ENCODE results near the gene C4BPB. TPM values are rescaled to one million over a fixed set of nuclear protein-coding genes. Genes with fewer than 3 reads are reported as not detected.

Gene C4BPB
- total and polyA plus RNA-seq, 2 experiments from 2014 or later = not detected

DNA sequence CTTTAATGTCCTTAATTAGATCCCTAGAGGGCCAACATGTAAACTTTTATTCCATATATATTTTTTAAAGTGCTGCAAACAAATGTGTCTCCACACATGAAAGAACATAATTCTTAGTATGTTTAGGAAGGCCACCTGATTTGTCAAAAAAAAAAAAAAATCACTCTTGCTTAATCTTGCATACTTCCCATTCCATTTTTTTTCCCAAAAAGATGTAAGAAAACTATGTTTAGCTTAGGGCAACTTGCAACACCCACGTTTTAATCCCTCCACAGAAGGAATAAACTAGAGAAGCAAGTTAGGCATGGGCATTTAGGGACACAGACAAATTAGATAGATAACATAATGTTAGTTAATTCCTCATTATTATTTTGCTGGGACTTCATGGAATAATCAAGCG is 43.2 kb upstream of the C4BPB start:
- DNase-seq = peak; percentile 15
- peaks cover 12% of the 10 kb centered on the region for H3F3A ChIP-seq (ENCODE audit: insufficient read depth)
- peaks cover 64% of the 10 kb centered on the region for H3K79me2 ChIP-seq (ENCODE audit: insufficient read depth)
- no peak overlapping the region for H3K9ac ChIP-seq
- H4K20me1 ChIP-seq (ENCODE audit: insufficient read depth) = no peaks in the 10 kb centered on the region; the same call in 1 of the 2 replicates
- no peak overlapping the region for H3K27ac ChIP-seq
- H3K27me3 ChIP-seq (replicated peaks; ENCODE audit: insufficient read depth) = no peaks in the 10 kb centered on the region
- in situ Hi-C loops (cut with MboI) = no loop called here
- no peaks in the 10 kb centered on the region for H3K9me2 ChIP-seq (ENCODE audit: insufficient read depth)
- no peak overlapping the region for H2AFZ ChIP-seq
- peaks cover 28% of the 10 kb centered on the region for H3K36me3 ChIP-seq (ENCODE audit: low read depth)
- WGBS, 2 experiments (ENCODE audit: low coverage in 1 of 2, low lambda C conversion rate in 2 of 2, missing lambda C conversion rate in 2 of 2) = 59 to 72% methylated on average over 2 of the region's 2 CpGs
- no peak overlapping the region for H3K4me3 ChIP-seq
- peak overlapping the region; percentile 27 for H3K4me2 ChIP-seq (ENCODE audit: unreplicated experiment)
- H3K4me1 ChIP-seq (ENCODE audit: insufficient read depth) = peaks cover 37% of the 10 kb centered on the region
- TF ChIP-seq EZH2 (IDR thresholded peaks at IDR 0.05; ENCODE audit: insufficient read depth, poor library complexity, severe bottlenecking) (no peak), EZH2phosphoT487 (IDR thresholded peaks at IDR 0.05; ENCODE audit: insufficient read depth, low read depth) (no peak)
- H3K9me3 ChIP-seq (ENCODE audit: low read depth) = no peaks in the 10 kb centered on the region

DNA sequence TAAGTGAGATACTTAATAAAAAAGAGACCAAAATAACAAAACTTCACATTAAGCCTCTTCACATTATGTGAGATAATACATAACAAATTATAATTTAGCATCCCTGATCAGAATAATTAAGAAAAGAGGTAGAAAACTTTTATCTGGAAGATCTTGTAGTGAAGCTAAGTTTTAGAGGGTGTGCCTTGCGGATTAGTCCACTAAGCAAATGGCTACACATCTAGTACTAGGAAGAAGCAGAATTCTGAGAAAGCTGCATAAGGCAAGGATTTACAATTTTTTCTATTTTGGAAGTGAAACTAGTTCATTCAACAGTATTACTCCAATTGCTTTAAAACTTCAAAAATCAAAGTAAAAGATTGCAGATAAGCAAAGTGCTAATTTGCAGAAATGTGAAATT is 41.2 kb upstream of the C4BPB start:
- H3K4me3 ChIP-seq = no peak overlapping the region
- in situ Hi-C loops (cut with MboI) = no loop called here

DNA sequence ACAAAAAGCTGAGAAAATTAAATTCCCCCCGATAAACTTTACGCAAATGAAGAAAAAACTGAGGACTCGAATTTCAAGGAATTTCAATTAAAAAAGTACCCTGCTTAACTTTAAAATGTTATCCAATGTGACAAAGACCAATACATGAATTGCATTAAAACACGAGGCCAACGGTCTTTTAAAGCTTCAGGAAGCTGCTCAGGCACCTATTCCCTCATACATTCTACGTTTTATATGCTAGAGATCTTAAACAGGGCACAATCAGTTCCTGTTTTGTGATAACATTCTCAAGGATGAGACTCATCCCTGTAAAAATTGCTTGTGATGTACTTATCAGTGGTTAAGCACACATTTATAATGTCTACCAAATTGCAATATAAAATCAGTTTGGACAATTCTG is 40.6 kb upstream of the C4BPB start:
- Histone ChIP-seq H3K4me2 (ENCODE audit: unreplicated experiment) (no peak overlapping the region), H3K9ac (0 out of 2 replicates have a peak overlapping the region, but pooled peaks have one; percentile 20), H3K79me2 (ENCODE audit: insufficient read depth) (peaks cover 66% of the 10 kb centered on the region), H3K36me3 (ENCODE audit: low read depth) (peaks cover 28% of the 10 kb centered on the region), H4K20me1 (ENCODE audit: insufficient read depth) (no peaks in the 10 kb centered on the region; the same call in 1 of the 2 replicates), H3K27me3 (replicated peaks; ENCODE audit: insufficient read depth) (no peaks in the 10 kb centered on the region), H3F3A (ENCODE audit: insufficient read depth) (peaks cover 22% of the 10 kb centered on the region), H3K27ac (no peak overlapping the region), H3K4me1 (ENCODE audit: insufficient read depth) (peaks cover 44% of the 10 kb centered on the region), H2AFZ (no peak overlapping the region), H3K9me3 (ENCODE audit: low read depth) (no peaks in the 10 kb centered on the region), H3K9me2 (ENCODE audit: insufficient read depth) (no peaks in the 10 kb centered on the region), H3K4me3 (no peak overlapping the region)
- 89 to 92% methylated on average over 6 of the region's 6 CpGs for WGBS, 2 experiments (ENCODE audit: low coverage in 1 of 2, low lambda C conversion rate in 2 of 2, missing lambda C conversion rate in 2 of 2)
- in situ Hi-C loops (cut with MboI) = no loop called here
- TF ChIP-seq EZH2 (IDR thresholded peaks at IDR 0.05; ENCODE audit: insufficient read depth, poor library complexity, severe bottlenecking) = no peak
- TF ChIP-seq EZH2phosphoT487 (IDR thresholded peaks at IDR 0.05; ENCODE audit: insufficient read depth, low read depth) = no peak
- no peak for DNase-seq

More for the DNA sequence above, 41.2 kb upstream of the C4BPB start:
- Histone ChIP-seq H3K4me2 (ENCODE audit: unreplicated experiment) (peak overlapping the region; percentile 1), H3K9me3 (ENCODE audit: low read depth) (no peaks in the 10 kb centered on the region), H3K4me1 (ENCODE audit: insufficient read depth) (peaks cover 44% of the 10 kb centered on the region), H3K9ac (peak overlapping the region; percentile 1; the same call in 1 of the 2 replicates), H3K9me2 (ENCODE audit: insufficient read depth) (no peaks in the 10 kb centered on the region), H3F3A (ENCODE audit: insufficient read depth) (peaks cover 21% of the 10 kb centered on the region), H4K20me1 (ENCODE audit: insufficient read depth) (no peaks in the 10 kb centered on the region; the same call in 1 of the 2 replicates), H3K27ac (no peak overlapping the region), H3K36me3 (ENCODE audit: low read depth) (peaks cover 28% of the 10 kb centered on the region), H3K79me2 (ENCODE audit: insufficient read depth) (peaks cover 66% of the 10 kb centered on the region), H2AFZ (no peak overlapping the region), H3K27me3 (replicated peaks; ENCODE audit: insufficient read depth) (no peaks in the 10 kb centered on the region)
- 100% methylated on average over 1 of the region's 1 CpG for WGBS, 2 experiments (ENCODE audit: low coverage in 1 of 2, low lambda C conversion rate in 2 of 2, missing lambda C conversion rate in 2 of 2)
- no peak for DNase-seq
- no peak for TF ChIP-seq EZH2 (IDR thresholded peaks at IDR 0.05; ENCODE audit: insufficient read depth, poor library complexity, severe bottlenecking)
- no peak for TF ChIP-seq EZH2phosphoT487 (IDR thresholded peaks at IDR 0.05; ENCODE audit: insufficient read depth, low read depth)

DNA sequence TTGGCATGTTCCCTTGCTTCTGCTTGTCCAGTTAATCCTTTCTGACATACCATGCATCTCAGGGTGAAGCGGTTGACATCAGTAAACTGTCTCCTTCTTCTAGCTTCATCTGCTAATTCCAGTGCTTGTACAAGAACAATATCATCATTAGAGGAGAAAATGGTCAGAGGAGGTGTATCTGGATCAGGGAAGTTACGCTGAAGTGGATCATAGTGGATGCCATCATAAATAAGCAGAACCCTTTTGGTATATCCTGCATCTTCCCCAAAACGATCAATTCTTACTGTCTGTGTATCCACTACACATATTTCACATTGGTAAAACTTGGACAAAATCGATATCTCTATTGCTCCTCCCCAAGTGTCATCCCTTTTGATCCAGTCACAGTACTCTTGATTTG is 39.6 kb upstream of the C4BPB start:
- 81 to 88% methylated on average over 4 of the region's 4 CpGs for WGBS, 2 experiments (ENCODE audit: low coverage in 1 of 2, low lambda C conversion rate in 2 of 2, missing lambda C conversion rate in 2 of 2)
- peaks cover 66% of the 10 kb centered on the region for H3K79me2 ChIP-seq (ENCODE audit: insufficient read depth)

More for the DNA sequence above, 39.6 kb upstream of the C4BPB start:
- Histone ChIP-seq H3K9me3 (ENCODE audit: low read depth) (no peaks in the 10 kb centered on the region), H3K9me2 (ENCODE audit: insufficient read depth) (no peaks in the 10 kb centered on the region), H3K4me2 (ENCODE audit: unreplicated experiment) (peak overlapping the region; percentile 86), H3K27me3 (replicated peaks; ENCODE audit: insufficient read depth) (no peaks in the 10 kb centered on the region), H3K9ac (peak overlapping the region; percentile 93), H3F3A (ENCODE audit: insufficient read depth) (peaks cover 19% of the 10 kb centered on the region), H2AFZ (no peak overlapping the region), H3K27ac (no peak overlapping the region), H4K20me1 (ENCODE audit: insufficient read depth) (no peaks in the 10 kb centered on the region; the same call in 1 of the 2 replicates), H3K36me3 (ENCODE audit: low read depth) (peaks cover 28% of the 10 kb centered on the region), H3K4me1 (ENCODE audit: insufficient read depth) (peaks cover 44% of the 10 kb centered on the region), H3K4me3 (peak overlapping the region; percentile 98; the same call in 1 of the 2 replicates)
- in situ Hi-C loops (cut with MboI) = no loop called here
- no peak for DNase-seq
- TF ChIP-seq EZH2 (IDR thresholded peaks at IDR 0.05; ENCODE audit: insufficient read depth, poor library complexity, severe bottlenecking) (no peak), EZH2phosphoT487 (IDR thresholded peaks at IDR 0.05; ENCODE audit: insufficient read depth, low read depth) (no peak)

All from GM23248 (cell line).